Adrenal gland (tissue), 5 donors: Measurements from ENCODE around the gene PROX1.

Experiments
- CTCF ChIP-seq, 6 experiments: fragments of 450-650 bp in 4 of 6; fragments of 200-600 bp in 2 of 6; sonication (generic) in 1 of 6; IDR thresholded peaks; 1 replicate in 5 of 6; 2 replicates in 1 of 6; pipeline versions ENCODE4 v1.5.1 to v1.8.0; 2016 to 2021; ENCODE audit warnings: antibody characterized with exemption in 6 of 6, mild to moderate bottlenecking in 2 of 6, moderate library complexity in 1 of 6
- POLR2A ChIP-seq, 2 donors: fragments of 450-650 bp; IDR thresholded peaks; one replicate each; pipeline ENCODE4 v1.6.1; 2017; ENCODE audit warnings: antibody characterized with exemption in 2 of 2, mild to moderate bottlenecking in 2 of 2, moderate library complexity in 1 of 2
- donor health status: DM: no; HTN: no; CAD: no.

- no peak for TF ChIP-seq CTCF (IDR thresholded peaks at IDR 0.05)
- no peak for TF ChIP-seq POLR2A (IDR thresholded peaks at IDR 0.05)
These were observed 15.5 kb downstream of the PROX1 start for GRCh38 chr1:214003233-214003632.
